ENCODE results near the gene MAD1L1.

DNA sequence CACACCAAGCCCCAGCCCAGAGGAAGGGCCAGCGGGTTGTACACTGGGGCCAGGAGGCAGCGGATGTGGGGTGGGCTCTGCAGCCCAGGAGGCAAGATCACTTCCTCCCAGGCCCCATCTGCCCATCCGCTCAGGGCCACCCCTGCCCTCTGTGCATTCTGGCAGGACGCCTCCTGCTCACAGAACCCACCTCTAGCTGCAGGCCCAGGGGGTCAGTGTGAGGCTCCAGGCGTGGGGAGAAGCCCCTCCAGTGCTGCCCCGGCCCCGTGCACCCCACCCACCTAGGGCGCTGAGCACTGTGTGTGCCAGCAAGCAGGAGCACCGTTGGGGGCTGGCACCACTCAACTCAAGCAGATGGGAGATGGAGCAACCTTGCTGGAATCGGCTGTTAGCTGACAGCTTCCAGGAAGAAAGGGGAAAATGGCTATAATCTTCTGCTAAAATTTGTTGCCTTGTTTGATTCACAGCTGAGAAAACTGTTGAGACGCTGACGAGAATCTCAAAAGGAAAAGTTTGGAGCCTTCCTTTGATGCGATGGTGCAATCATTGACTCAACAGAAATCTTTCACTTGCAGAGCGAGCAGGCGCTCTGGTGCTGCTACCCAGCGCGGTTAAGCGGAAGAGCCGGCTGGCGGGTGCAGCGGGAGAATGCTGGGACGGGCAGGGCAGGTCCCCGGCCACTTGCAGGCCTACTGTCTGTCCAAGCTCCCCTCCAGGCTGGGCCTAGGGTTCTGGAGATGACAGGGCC is 286.5 kb downstream of the MAD1L1 start:
- TF ChIP-seq GABPA (IDR thresholded peaks at IDR 0.05; ENCODE audit: low read depth, low read length) (no peak), GABPA (CRISPR knock-in tag; IDR thresholded peaks at IDR 0.05; ENCODE audit: low read depth) (no peak), EP300 (IDR thresholded peaks at IDR 0.05; ENCODE audit: low read depth in 2 of 2, low read length in 2 of 2) (no peak), EP300 (CRISPR knock-in tag; IDR thresholded peaks at IDR 0.05; ENCODE audit: borderline replicate concordance) (no peak), EHMT2 (IDR thresholded peaks at IDR 0.05; ENCODE audit: borderline replicate concordance, low read depth, low read length) (no peak), MTA3 (CRISPR knock-in tag; IDR thresholded peaks at IDR 0.05) (no peak), NKX3-1 (CRISPR knock-in tag; IDR thresholded peaks at IDR 0.05) (no peak), TAF1 (CRISPR knock-in tag; IDR thresholded peaks at IDR 0.05) (no peak)

Data from HepG2 (cell line).